Measurements from ENCODE around the gene TRERF1. TPM values are rescaled to one million over a fixed set of nuclear protein-coding genes. Genes with fewer than 3 reads are reported as not detected.

TRERF1 gene
- total RNA-seq, 4 donors from 2014 or later, result 2.5 to 8.0 (median 3.4) TPM

DNA sequence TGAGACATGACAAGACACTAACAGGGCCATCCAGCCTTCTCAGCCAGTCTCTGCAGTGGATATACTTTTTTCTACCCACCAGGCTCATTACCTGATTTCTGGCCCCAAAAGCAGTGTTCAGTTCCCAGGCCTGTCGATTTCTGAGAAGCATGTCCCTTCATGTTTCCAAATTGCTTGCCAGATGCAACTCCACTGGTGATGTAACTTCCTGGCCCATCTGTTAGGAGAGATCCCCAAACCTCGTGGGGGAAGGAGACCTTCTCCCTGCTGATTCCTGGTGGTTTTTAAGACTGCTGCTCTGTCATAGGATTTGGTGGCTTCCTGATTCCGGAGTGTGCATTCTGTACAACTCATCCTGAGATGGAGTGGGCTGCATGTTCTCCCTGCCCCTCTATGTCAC lies 202.4 kb downstream of the TRERF1 start:
- 76% methylated on average over 3 of the region's 3 CpGs; no CpG with 5 or more reads in 1 of the 2 donors for WGBS, 2 donors (ENCODE audit: low coverage in 1 of 2)
- TF ChIP-seq EP300 (IDR thresholded peaks at IDR 0.05; ENCODE audit: low read depth) (no peak), POLR2A (IDR thresholded peaks at IDR 0.05) (no peak), POLR2AphosphoS5 (IDR thresholded peaks at IDR 0.05) (no peak)
- TF ChIP-seq, protein P1, sequence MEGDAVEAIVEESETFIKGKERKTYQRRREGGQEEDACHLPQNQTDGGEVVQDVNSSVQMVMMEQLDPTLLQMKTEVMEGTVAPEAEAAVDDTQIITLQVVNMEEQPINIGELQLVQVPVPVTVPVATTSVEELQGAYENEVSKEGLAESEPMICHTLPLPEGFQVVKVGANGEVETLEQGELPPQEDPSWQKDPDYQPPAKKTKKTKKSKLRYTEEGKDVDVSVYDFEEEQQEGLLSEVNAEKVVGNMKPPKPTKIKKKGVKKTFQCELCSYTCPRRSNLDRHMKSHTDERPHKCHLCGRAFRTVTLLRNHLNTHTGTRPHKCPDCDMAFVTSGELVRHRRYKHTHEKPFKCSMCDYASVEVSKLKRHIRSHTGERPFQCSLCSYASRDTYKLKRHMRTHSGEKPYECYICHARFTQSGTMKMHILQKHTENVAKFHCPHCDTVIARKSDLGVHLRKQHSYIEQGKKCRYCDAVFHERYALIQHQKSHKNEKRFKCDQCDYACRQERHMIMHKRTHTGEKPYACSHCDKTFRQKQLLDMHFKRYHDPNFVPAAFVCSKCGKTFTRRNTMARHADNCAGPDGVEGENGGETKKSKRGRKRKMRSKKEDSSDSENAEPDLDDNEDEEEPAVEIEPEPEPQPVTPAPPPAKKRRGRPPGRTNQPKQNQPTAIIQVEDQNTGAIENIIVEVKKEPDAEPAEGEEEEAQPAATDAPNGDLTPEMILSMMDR (IDR thresholded peaks at IDR 0.05), result no peak
- no peak for DNase-seq
- no peak overlapping the region for H3K27ac ChIP-seq
- H3K9me3 ChIP-seq, result no peaks in the 10 kb centered on the region
- H3K4me3 ChIP-seq, result no peak overlapping the region
- H3K27me3 ChIP-seq, result no peaks in the 10 kb centered on the region
- H3K4me1 ChIP-seq, result peaks cover 7 to 13% (median 10%) of the 10 kb centered on the region in 4 donors
- peaks cover 0 to 3% (median 0%) of the 10 kb centered on the region in 4 donors for H3K36me3 ChIP-seq
- intact Hi-C loops (cut with DNase I; ENCODE audit: low total_unique reads) (no loop called here), in situ Hi-C loops (cut with MboI; ENCODE audit: low pct_ligation_motif_present in 1 of 4, low pct_unique_long_range_greater_than_20kb in 1 of 4, low sequenced_read_pairs in 3 of 4) (no loop called here)

DNA sequence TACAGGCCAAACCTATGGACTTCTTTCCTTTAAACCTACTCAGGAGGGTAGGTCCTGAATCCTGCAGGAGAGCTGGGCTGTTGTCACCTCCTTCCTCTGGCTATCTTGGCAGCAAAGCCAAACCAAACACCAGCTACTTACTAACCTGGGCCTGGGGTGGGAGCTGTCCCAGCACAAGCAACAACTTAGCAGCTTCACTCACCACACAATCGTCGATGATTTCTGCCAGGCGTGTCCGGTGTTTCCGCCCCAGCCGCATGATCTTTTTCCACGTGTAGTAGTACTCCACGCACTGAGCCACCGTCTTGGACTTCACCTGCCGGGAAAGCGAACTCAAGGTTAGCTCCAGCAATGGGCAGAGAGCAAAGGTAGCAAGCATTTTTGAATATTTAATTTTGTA lies 208.7 kb downstream of the TRERF1 start:
- intact Hi-C loops (cut with DNase I; ENCODE audit: low total_unique reads) (no loop called here), in situ Hi-C loops (cut with MboI; ENCODE audit: low pct_ligation_motif_present in 1 of 4, low pct_unique_long_range_greater_than_20kb in 1 of 4, low sequenced_read_pairs in 3 of 4) (no loop called here)
- DNase-seq, result no peak
- no peaks in the 10 kb centered on the region for H3K27me3 ChIP-seq
- H3K4me1 ChIP-seq, result no peaks in the 10 kb centered on the region
- no peak for TF ChIP-seq POLR2AphosphoS5 (IDR thresholded peaks at IDR 0.05)
- TF ChIP-seq POLR2A (IDR thresholded peaks at IDR 0.05), result no peak
- TF ChIP-seq EP300 (IDR thresholded peaks at IDR 0.05; ENCODE audit: low read depth), result no peak
- TF ChIP-seq, protein P1 (IDR thresholded peaks at IDR 0.05), result no peak
- H3K36me3 ChIP-seq, result no peaks in the 10 kb centered on the region
- H3K27ac ChIP-seq, result no peak overlapping the region
- no peaks in the 10 kb centered on the region for H3K9me3 ChIP-seq
- WGBS, 2 donors (ENCODE audit: low coverage in 1 of 2), result 95 to 96% methylated on average over 11 of the region's 11 CpGs
- H3K4me3 ChIP-seq, result no peak overlapping the region

DNA sequence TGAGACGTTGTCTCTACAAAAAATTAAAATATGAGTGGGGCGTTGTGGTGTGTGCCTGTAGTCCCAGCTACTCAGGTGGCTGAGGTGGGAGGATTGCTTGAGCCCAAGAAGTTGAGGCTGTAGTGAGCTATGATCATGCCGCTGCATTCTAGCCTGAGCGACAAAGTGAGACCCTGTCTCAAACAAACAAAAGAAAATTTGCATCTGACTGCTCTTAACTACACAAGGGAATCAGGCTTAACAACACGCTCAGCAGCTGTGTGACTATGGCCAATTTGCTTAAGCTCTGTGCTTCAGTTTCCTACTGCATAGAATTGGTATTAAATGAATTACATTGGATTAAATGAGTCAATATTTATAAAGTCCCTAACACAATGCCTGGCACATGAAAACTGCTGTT lies 209.8 kb downstream of the TRERF1 start:
- Histone ChIP-seq H3K9me3 (no peaks in the 10 kb centered on the region), H3K27me3 (no peaks in the 10 kb centered on the region), H3K4me3 (no peak overlapping the region), H3K4me1 (no peaks in the 10 kb centered on the region), H3K27ac (no peak overlapping the region), H3K36me3 (no peaks in the 10 kb centered on the region)
- intact Hi-C loops (cut with DNase I; ENCODE audit: low total_unique reads) (no loop called here), in situ Hi-C loops (cut with MboI; ENCODE audit: low pct_ligation_motif_present in 1 of 4, low pct_unique_long_range_greater_than_20kb in 1 of 4, low sequenced_read_pairs in 3 of 4) (no loop called here)
- 86 to 89% methylated on average over 5 of the region's 5 CpGs for WGBS, 2 donors (ENCODE audit: low coverage in 1 of 2)
- TF ChIP-seq EP300 (IDR thresholded peaks at IDR 0.05; ENCODE audit: low read depth) (no peak), POLR2AphosphoS5 (IDR thresholded peaks at IDR 0.05) (no peak), POLR2A (IDR thresholded peaks at IDR 0.05) (no peak)
- TF ChIP-seq, protein P1 (IDR thresholded peaks at IDR 0.05), result no peak
- no peak for DNase-seq

DNA sequence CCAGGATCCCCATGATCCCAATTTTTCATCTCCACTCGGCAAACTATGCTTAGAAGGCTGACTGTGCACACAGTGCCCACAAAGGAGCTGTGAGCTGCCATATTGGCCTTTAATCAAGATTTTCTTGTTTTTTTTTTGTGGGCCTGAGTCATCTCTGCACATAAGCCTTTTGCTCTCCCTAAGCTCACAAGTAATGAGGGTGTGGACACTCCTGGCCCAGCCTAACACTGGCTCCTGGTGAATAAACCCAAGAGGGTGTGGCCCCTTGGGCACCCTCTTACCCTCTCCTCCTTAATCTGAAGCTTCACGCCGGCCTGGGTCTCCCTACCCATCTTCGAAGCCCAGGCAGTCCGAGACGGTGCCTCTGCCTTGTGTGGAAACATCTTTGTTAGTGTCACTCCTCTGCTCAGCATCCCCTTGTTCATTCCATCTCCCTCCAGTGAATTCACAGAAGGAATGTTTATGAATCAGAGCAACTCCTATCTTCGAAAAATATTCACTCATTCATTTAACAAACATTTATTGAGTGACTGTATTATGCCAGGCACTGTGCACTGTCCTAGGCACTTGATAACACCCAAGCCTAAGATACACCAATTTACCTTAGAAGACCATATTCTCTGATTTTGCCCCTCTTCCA lies 211.9 kb downstream of the TRERF1 start:
- intact Hi-C loops (cut with DNase I; ENCODE audit: low total_unique reads), result no loop called here
- H3K36me3 ChIP-seq, result no peaks in the 10 kb centered on the region

More for the DNA sequence above, 211.9 kb downstream of the TRERF1 start:
- in situ Hi-C loops (cut with MboI; ENCODE audit: low pct_ligation_motif_present in 1 of 4, low pct_unique_long_range_greater_than_20kb in 1 of 4, low sequenced_read_pairs in 3 of 4), result no loop called here
- H3K27me3 ChIP-seq, result no peaks in the 10 kb centered on the region
- no peak overlapping the region for H3K4me3 ChIP-seq
- whole genome bisulfite sequencing, 2 donors (ENCODE audit: low coverage in 1 of 2), result 67 to 88% methylated on average over 1 to 7 of the region's 7 CpGs
- TF ChIP-seq POLR2AphosphoS5 (IDR thresholded peaks at IDR 0.05) (no peak), EP300 (IDR thresholded peaks at IDR 0.05; ENCODE audit: low read depth) (no peak), POLR2A (IDR thresholded peaks at IDR 0.05) (no peak)
- TF ChIP-seq, protein P1 (IDR thresholded peaks at IDR 0.05), result no peak
- DNase-seq, result no peak
- H3K9me3 ChIP-seq, result no peaks in the 10 kb centered on the region
- no peak overlapping the region for H3K27ac ChIP-seq
- H3K4me1 ChIP-seq, result no peaks in the 10 kb centered on the region

Measured in transverse colon (tissue), 4 donors.